ENCODE data around the gene MAGI2. TPM values are rescaled to one million over a fixed set of nuclear protein-coding genes. Genes with fewer than 3 reads are reported as not detected.
A peak's percentile ranks its signal among the peaks of the same experiment; 100 is the strongest.

MAGI2 gene
- total RNA-seq, 5 donors from 2014 or later (not counting 1 experiment from before 2014, with no cell fraction given): 0.10 to 0.77 (median 0.22) TPM

GRCh38 chr7:79308192-79308591 lies 145.3 kb downstream of the MAGI2 start:
- H3K27ac ChIP-seq (ENCODE audit: low read length): no peak overlapping the region
- ChIA-PET CTCF (interaction anchor here in 1 of 2 donors (1.9 kb wide), 1 partner anchor 10 kb away, joined by 4 read pairs; no protein-coding TSS in a partner anchor), POLR2A (no interaction called here)
- no peak overlapping the region for H3K4me3 ChIP-seq (ENCODE audit: control insufficient read depth in 1 of 2, extremely low read depth in 1 of 2, low read length in 1 of 2)
- no peaks in the 10 kb centered on the region for H3K4me1 Mint-ChIP-seq
- H3K9me3 Mint-ChIP-seq: no peaks in the 10 kb centered on the region
- no peaks in the 10 kb centered on the region for H3K9me3 ChIP-seq
- no peak for ATAC-seq (replicated peaks in 1 of 4)
- H3K36me3 ChIP-seq (ENCODE audit: control insufficient read depth in 2 of 2, extremely low read depth in 1 of 2, insufficient read depth in 1 of 2, low read length in 1 of 2): no peaks in the 10 kb centered on the region
- H3K27me3 Mint-ChIP-seq: no peaks in the 10 kb centered on the region
- H3K27me3 ChIP-seq (replicated peaks in 1 of 2; ENCODE audit: control insufficient read depth in 2 of 2, extremely low read depth in 1 of 2, insufficient read depth in 2 of 2, low read length in 1 of 2): no peaks in the 10 kb centered on the region
- H3K4me1 ChIP-seq (ENCODE audit: control insufficient read depth in 1 of 2, extremely low read depth in 1 of 2, insufficient read depth in 2 of 2, low read length in 2 of 2): no peaks in the 10 kb centered on the region
- no peak for DNase-seq
- H3K27ac Mint-ChIP-seq: no peak overlapping the region
- H3K36me3 Mint-ChIP-seq: no peaks in the 10 kb centered on the region
- no peak overlapping the region for H3K4me3 Mint-ChIP-seq
- WGBS (ENCODE audit: insufficient coverage): 88% methylated on average over 1 of the region's 4 CpGs

- Mint-ChIP-seq H3K27ac (no peak overlapping the region), H3K27me3 (no peaks in the 10 kb centered on the region), H3K4me3 (no peak overlapping the region), H3K36me3 (no peaks in the 10 kb centered on the region), H3K4me1 (no peaks in the 10 kb centered on the region), H3K9me3 (no peaks in the 10 kb centered on the region)
- ChIA-PET POLR2A (no interaction called here), CTCF (interaction anchor here in 1 of 2 donors (1.9 kb wide), 1 partner anchor 9 kb away, joined by 4 read pairs; no protein-coding TSS in a partner anchor)
- H3K9me3 ChIP-seq: no peaks in the 10 kb centered on the region
- H3K27ac ChIP-seq (ENCODE audit: low read length): no peak overlapping the region
- no CpG with 5 or more reads among the region's 3 CpGs for WGBS (ENCODE audit: insufficient coverage)
- H3K4me3 ChIP-seq (ENCODE audit: control insufficient read depth in 1 of 2, extremely low read depth in 1 of 2, low read length in 1 of 2): no peak overlapping the region
- ATAC-seq (replicated peaks in 1 of 4) (no peak), DNase-seq (no peak)
- no peaks in the 10 kb centered on the region for H3K27me3 ChIP-seq (replicated peaks in 1 of 2; ENCODE audit: control insufficient read depth in 2 of 2, extremely low read depth in 1 of 2, insufficient read depth in 2 of 2, low read length in 1 of 2)
- no peaks in the 10 kb centered on the region for H3K36me3 ChIP-seq (ENCODE audit: control insufficient read depth in 2 of 2, extremely low read depth in 1 of 2, insufficient read depth in 1 of 2, low read length in 1 of 2)
- H3K4me1 ChIP-seq (ENCODE audit: control insufficient read depth in 1 of 2, extremely low read depth in 1 of 2, insufficient read depth in 2 of 2, low read length in 2 of 2): no peaks in the 10 kb centered on the region
Observed at GRCh38 chr7:79307376-79307775, 146.1 kb downstream of the MAGI2 start.

GRCh38 chr7:79304711-79305110 lies 148.8 kb downstream of the MAGI2 start:
- H3K27ac ChIP-seq (ENCODE audit: low read length): no peak overlapping the region
- H3K9me3 ChIP-seq: no peaks in the 10 kb centered on the region
- no peaks in the 10 kb centered on the region for H3K27me3 ChIP-seq (replicated peaks in 1 of 2; ENCODE audit: control insufficient read depth in 2 of 2, extremely low read depth in 1 of 2, insufficient read depth in 2 of 2, low read length in 1 of 2)
- ATAC-seq (replicated peaks in 1 of 4): no peak
- no peak for DNase-seq
- Mint-ChIP-seq H3K4me3 (no peak overlapping the region), H3K9me3 (peaks cover 0 to 7% (median 0%) of the 10 kb centered on the region in 3 donors), H3K4me1 (no peaks in the 10 kb centered on the region), H3K27me3 (no peaks in the 10 kb centered on the region), H3K36me3 (no peaks in the 10 kb centered on the region), H3K27ac (no peak overlapping the region)
- ChIA-PET POLR2A (no interaction called here), CTCF (no interaction called here)
- H3K4me1 ChIP-seq (ENCODE audit: control insufficient read depth in 1 of 2, extremely low read depth in 1 of 2, insufficient read depth in 2 of 2, low read length in 2 of 2): no peaks in the 10 kb centered on the region
- no peak overlapping the region for H3K4me3 ChIP-seq (ENCODE audit: control insufficient read depth in 1 of 2, extremely low read depth in 1 of 2, low read length in 1 of 2)
- WGBS (ENCODE audit: insufficient coverage): no CpG with 5 or more reads among the region's 2 CpGs
- no peaks in the 10 kb centered on the region for H3K36me3 ChIP-seq (ENCODE audit: control insufficient read depth in 2 of 2, extremely low read depth in 1 of 2, insufficient read depth in 1 of 2, low read length in 1 of 2)

GRCh38 chr7:79302293-79302692 lies 151.2 kb downstream of the MAGI2 start:
- no peaks in the 10 kb centered on the region for H3K36me3 Mint-ChIP-seq
- Histone ChIP-seq H3K9me3 (no peaks in the 10 kb centered on the region), H3K4me3 (ENCODE audit: control insufficient read depth in 1 of 2, extremely low read depth in 1 of 2, low read length in 1 of 2) (no peak overlapping the region), H3K4me1 (ENCODE audit: control insufficient read depth in 1 of 2, extremely low read depth in 1 of 2, insufficient read depth in 2 of 2, low read length in 2 of 2) (no peaks in the 10 kb centered on the region), H3K27me3 (replicated peaks in 1 of 2; ENCODE audit: control insufficient read depth in 2 of 2, extremely low read depth in 1 of 2, insufficient read depth in 2 of 2, low read length in 1 of 2) (no peaks in the 10 kb centered on the region), H3K27ac (ENCODE audit: low read length) (no peak overlapping the region), H3K36me3 (ENCODE audit: control insufficient read depth in 2 of 2, extremely low read depth in 1 of 2, insufficient read depth in 1 of 2, low read length in 1 of 2) (no peaks in the 10 kb centered on the region)
- POLR2A ChIA-PET: no interaction called here
- 86% methylated on average over 1 of the region's 1 CpG for WGBS (ENCODE audit: insufficient coverage)
- ATAC-seq (replicated peaks in 1 of 4) (no peak), DNase-seq (no peak)
- peaks cover 0 to 11% (median 0%) of the 10 kb centered on the region in 3 donors for H3K9me3 Mint-ChIP-seq
- H3K4me3 Mint-ChIP-seq: no peak overlapping the region
- H3K4me1 Mint-ChIP-seq: no peaks in the 10 kb centered on the region
- H3K27me3 Mint-ChIP-seq: no peaks in the 10 kb centered on the region
- CTCF ChIA-PET: no interaction called here
- no peak overlapping the region for H3K27ac Mint-ChIP-seq

GRCh38 chr7:79301419-79301818 lies 152.0 kb downstream of the MAGI2 start:
- DNase-seq: no peak
- no peaks in the 10 kb centered on the region for H3K4me1 ChIP-seq (ENCODE audit: control insufficient read depth in 1 of 2, extremely low read depth in 1 of 2, insufficient read depth in 2 of 2, low read length in 2 of 2)

GRCh38 chr7:79300573-79300972 lies 152.9 kb downstream of the MAGI2 start:
- ChIA-PET CTCF (no interaction called here), POLR2A (no interaction called here)
- no peaks in the 10 kb centered on the region for H3K4me1 ChIP-seq (ENCODE audit: control insufficient read depth in 1 of 2, extremely low read depth in 1 of 2, insufficient read depth in 2 of 2, low read length in 2 of 2)
- no peak overlapping the region for H3K4me3 ChIP-seq (ENCODE audit: control insufficient read depth in 1 of 2, extremely low read depth in 1 of 2, low read length in 1 of 2)
- H3K9me3 Mint-ChIP-seq: peaks cover 0 to 11% (median 0%) of the 10 kb centered on the region in 3 donors
- H3K36me3 Mint-ChIP-seq: no peaks in the 10 kb centered on the region
- no peaks in the 10 kb centered on the region for H3K27me3 Mint-ChIP-seq
- no peaks in the 10 kb centered on the region for H3K4me1 Mint-ChIP-seq
- no peaks in the 10 kb centered on the region for H3K36me3 ChIP-seq (ENCODE audit: control insufficient read depth in 2 of 2, extremely low read depth in 1 of 2, insufficient read depth in 1 of 2, low read length in 1 of 2)
- H3K27me3 ChIP-seq (replicated peaks in 1 of 2; ENCODE audit: control insufficient read depth in 2 of 2, extremely low read depth in 1 of 2, insufficient read depth in 2 of 2, low read length in 1 of 2): no peaks in the 10 kb centered on the region
- no peak overlapping the region for H3K4me3 Mint-ChIP-seq
- no peak for ATAC-seq (replicated peaks in 1 of 4)
- no peak overlapping the region for H3K27ac Mint-ChIP-seq
- H3K27ac ChIP-seq (ENCODE audit: low read length): no peak overlapping the region
- H3K9me3 ChIP-seq: no peaks in the 10 kb centered on the region
- no peak for DNase-seq

More at GRCh38 chr7:79301419-79301818, 152.0 kb downstream of the MAGI2 start:
- no peak overlapping the region for H3K27ac Mint-ChIP-seq
- H3K9me3 Mint-ChIP-seq: peaks cover 0 to 11% (median 0%) of the 10 kb centered on the region in 3 donors
- Histone ChIP-seq H3K4me3 (ENCODE audit: control insufficient read depth in 1 of 2, extremely low read depth in 1 of 2, low read length in 1 of 2) (no peak overlapping the region), H3K9me3 (no peaks in the 10 kb centered on the region), H3K27ac (ENCODE audit: low read length) (no peak overlapping the region), H3K36me3 (ENCODE audit: control insufficient read depth in 2 of 2, extremely low read depth in 1 of 2, insufficient read depth in 1 of 2, low read length in 1 of 2) (no peaks in the 10 kb centered on the region), H3K27me3 (replicated peaks in 1 of 2; ENCODE audit: control insufficient read depth in 2 of 2, extremely low read depth in 1 of 2, insufficient read depth in 2 of 2, low read length in 1 of 2) (no peaks in the 10 kb centered on the region)
- CTCF ChIA-PET: no interaction called here
- POLR2A ChIA-PET: no interaction called here
- H3K4me1 Mint-ChIP-seq: no peaks in the 10 kb centered on the region
- ATAC-seq (replicated peaks in 1 of 4): no peak
- H3K36me3 Mint-ChIP-seq: no peaks in the 10 kb centered on the region
- H3K27me3 Mint-ChIP-seq: no peaks in the 10 kb centered on the region
- H3K4me3 Mint-ChIP-seq: no peak overlapping the region

GRCh38 chr7:79298145-79298760 lies 155.2 kb downstream of the MAGI2 start:
- no peak overlapping the region for H3K4me3 ChIP-seq (ENCODE audit: control insufficient read depth in 1 of 2, extremely low read depth in 1 of 2, low read length in 1 of 2)
- WGBS (ENCODE audit: insufficient coverage): no CpG with 5 or more reads among the region's 3 CpGs
- H3K36me3 ChIP-seq (ENCODE audit: control insufficient read depth in 2 of 2, extremely low read depth in 1 of 2, insufficient read depth in 1 of 2, low read length in 1 of 2): no peaks in the 10 kb centered on the region
- H3K27ac Mint-ChIP-seq: no peak overlapping the region
- no peaks in the 10 kb centered on the region for H3K27me3 Mint-ChIP-seq
- no peaks in the 10 kb centered on the region for H3K4me1 ChIP-seq (ENCODE audit: control insufficient read depth in 1 of 2, extremely low read depth in 1 of 2, insufficient read depth in 2 of 2, low read length in 2 of 2)
- H3K9me3 ChIP-seq: no peaks in the 10 kb centered on the region
- peaks cover 0 to 11% (median 0%) of the 10 kb centered on the region in 3 donors for H3K9me3 Mint-ChIP-seq
- no peak for ATAC-seq (replicated peaks in 1 of 4)
- no peak overlapping the region for H3K27ac ChIP-seq (ENCODE audit: low read length)
- H3K4me3 Mint-ChIP-seq: no peak overlapping the region
- H3K27me3 ChIP-seq (replicated peaks in 1 of 2; ENCODE audit: control insufficient read depth in 2 of 2, extremely low read depth in 1 of 2, insufficient read depth in 2 of 2, low read length in 1 of 2): no peaks in the 10 kb centered on the region
- no peaks in the 10 kb centered on the region for H3K36me3 Mint-ChIP-seq
- ChIA-PET POLR2A (no interaction called here), CTCF (interaction anchor here in 1 of 2 donors (1.2 kb wide), 1 partner anchor 9 kb away, joined by 4 read pairs; no protein-coding TSS in a partner anchor)
- H3K4me1 Mint-ChIP-seq: no peaks in the 10 kb centered on the region
- peak in 1 of 35 experiments; percentile 9 for DNase-seq
